K562 (cell line): ENCODE results near the gene RRAGD.

ENCODE experiments used
- HDAC6 ChIP-seq: IDR thresholded peaks from 2 replicates; pipeline ENCODE4 v1.6.1; 2012; ENCODE audit warnings: low read depth, mild to moderate bottlenecking, control low read depth, inconsistent platforms, low read length, moderate library complexity
- MAFF ChIP-seq: IDR thresholded peaks from 2 replicates; pipeline ENCODE4 v1.6.1; 2012; ENCODE audit warnings: low read length, improper control_type of control experiment
- NFE2 ChIP-seq: IDR thresholded peaks from 2 replicates; pipeline ENCODE4 v1.6.1; 2014; ENCODE audit warnings: antibody characterized with exemption, low read depth
- NFE2L1 ChIP-seq: fragments of 450-650 bp; IDR thresholded peaks from 2 replicates; pipeline ENCODE4 v1.6.1; 2016; ENCODE audit warnings: missing genetic modification characterization, low read depth, mild to moderate bottlenecking, missing compliant biosample characterization, moderate library complexity, borderline replicate concordance
- POLR2A ChIP-seq: fragments of 450-650 bp; conservative IDR thresholded peaks from 2 replicates; pipeline ENCODE4 v1.6.1; 2016
- TEAD4 ChIP-seq, 2 experiments: sonication (generic) in 1 of 2; formaldehyde crosslinking in 1 of 2; IDR thresholded peaks; 2 replicates each; pipeline versions ENCODE4 v1.6.1 to v1.8.0; 2012 to 2022; ENCODE audit warnings: borderline replicate concordance in 1 of 2, inconsistent platforms in 1 of 2, low read length in 1 of 2, mild to moderate bottlenecking in 1 of 2, missing genetic modification reagents in 1 of 2
- ZC3H11A ChIP-seq: IDR thresholded peaks from 2 replicates; pipeline ENCODE4 v1.6.1; 2012; ENCODE audit warnings: low read depth, low read length, improper control_type of control experiment
- ZFP1 ChIP-seq: fragments of 450-650 bp; formaldehyde crosslinking; IDR thresholded peaks from 2 replicates; pipeline ENCODE4 v1.4.0; 2020; ENCODE audit warnings: mild to moderate bottlenecking, mixed read lengths
- ZFP30 ChIP-seq: fragments of 250-450 bp; sonication (Bioruptor Pico); IDR thresholded peaks from 2 replicates; pipeline ENCODE4 v1.8.0; 2022; ENCODE audit warnings: moderate library complexity, mild to moderate bottlenecking, inconsistent platforms, borderline replicate concordance
- ZNF174 ChIP-seq: fragments of 250-450 bp; sonication (Bioruptor Pico); IDR thresholded peaks from 2 replicates; pipeline ENCODE4 v1.4.0; 2020; ENCODE audit warnings: mild to moderate bottlenecking
- ZNF212 ChIP-seq: fragments of 450-650 bp; formaldehyde crosslinking; IDR thresholded peaks from 2 replicates; pipeline ENCODE4 v1.4.0; 2020; ENCODE audit warnings: mild to moderate bottlenecking
- TF ChIP-seq, protein P1 (sequence below): fragments of 450-650 bp; formaldehyde crosslinking; IDR thresholded peaks from 2 replicates; pipeline ENCODE4 v1.4.0; 2020; ENCODE audit warnings: mild to moderate bottlenecking, moderate library complexity
- TF ChIP-seq, protein P2 (sequence below): fragments of 250-450 bp; sonication (Bioruptor Pico); IDR thresholded peaks from 2 replicates; pipeline ENCODE4 v1.4.0; 2020; ENCODE audit warnings: mild to moderate bottlenecking, moderate library complexity

DNA sequence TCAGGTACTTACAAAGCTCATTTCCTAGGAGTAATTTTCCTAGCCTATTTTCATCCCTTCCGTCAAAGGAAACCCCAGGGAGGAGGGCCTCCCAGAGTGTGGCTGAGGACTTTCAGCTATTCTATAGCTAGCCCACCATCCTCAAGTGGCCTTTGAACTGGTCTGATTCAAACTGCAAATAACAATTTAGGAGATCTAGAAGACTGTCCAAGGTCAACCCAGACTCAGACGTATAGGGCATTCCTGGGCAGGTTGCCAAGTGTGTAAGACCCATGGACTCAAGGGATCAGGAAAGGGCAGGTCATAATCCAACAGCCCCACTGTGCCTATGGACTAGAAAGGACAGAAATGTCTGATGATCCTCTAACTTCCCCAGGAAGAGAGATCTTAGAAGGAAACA, 2.1 kb upstream of the RRAGD start:
- no peak for TF ChIP-seq ZNF174 (CRISPR knock-in tag)
- no peak for TF ChIP-seq POLR2A
- TF ChIP-seq MAFF = no peak
- no peak for TF ChIP-seq NFE2
- no peak for TF ChIP-seq NFE2L1 (tag)
- TF ChIP-seq TEAD4 (IDR thresholded peaks at IDR 0.05; ENCODE audit: low read length) = no peak
- no peak for TF ChIP-seq TEAD4 (CRISPR knock-in tag; IDR thresholded peaks at IDR 0.05; ENCODE audit: borderline replicate concordance)
- TF ChIP-seq ZFP1 = no peak
- no peak for TF ChIP-seq ZFP30 (CRISPR knock-in tag)
- TF ChIP-seq, protein P1, sequence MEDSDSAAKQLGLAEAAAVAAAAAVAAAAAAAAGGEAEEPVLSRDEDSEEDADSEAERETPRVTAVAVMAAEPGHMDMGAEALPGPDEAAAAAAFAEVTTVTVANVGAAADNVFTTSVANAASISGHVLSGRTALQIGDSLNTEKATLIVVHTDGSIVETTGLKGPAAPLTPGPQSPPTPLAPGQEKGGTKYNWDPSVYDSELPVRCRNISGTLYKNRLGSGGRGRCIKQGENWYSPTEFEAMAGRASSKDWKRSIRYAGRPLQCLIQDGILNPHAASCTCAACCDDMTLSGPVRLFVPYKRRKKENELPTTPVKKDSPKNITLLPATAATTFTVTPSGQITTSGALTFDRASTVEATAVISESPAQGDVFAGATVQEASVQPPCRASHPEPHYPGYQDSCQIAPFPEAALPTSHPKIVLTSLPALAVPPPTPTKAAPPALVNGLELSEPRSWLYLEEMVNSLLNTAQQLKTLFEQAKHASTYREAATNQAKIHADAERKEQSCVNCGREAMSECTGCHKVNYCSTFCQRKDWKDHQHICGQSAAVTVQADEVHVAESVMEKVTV (CRISPR knock-in tag) = no peak
- TF ChIP-seq, protein P2, sequence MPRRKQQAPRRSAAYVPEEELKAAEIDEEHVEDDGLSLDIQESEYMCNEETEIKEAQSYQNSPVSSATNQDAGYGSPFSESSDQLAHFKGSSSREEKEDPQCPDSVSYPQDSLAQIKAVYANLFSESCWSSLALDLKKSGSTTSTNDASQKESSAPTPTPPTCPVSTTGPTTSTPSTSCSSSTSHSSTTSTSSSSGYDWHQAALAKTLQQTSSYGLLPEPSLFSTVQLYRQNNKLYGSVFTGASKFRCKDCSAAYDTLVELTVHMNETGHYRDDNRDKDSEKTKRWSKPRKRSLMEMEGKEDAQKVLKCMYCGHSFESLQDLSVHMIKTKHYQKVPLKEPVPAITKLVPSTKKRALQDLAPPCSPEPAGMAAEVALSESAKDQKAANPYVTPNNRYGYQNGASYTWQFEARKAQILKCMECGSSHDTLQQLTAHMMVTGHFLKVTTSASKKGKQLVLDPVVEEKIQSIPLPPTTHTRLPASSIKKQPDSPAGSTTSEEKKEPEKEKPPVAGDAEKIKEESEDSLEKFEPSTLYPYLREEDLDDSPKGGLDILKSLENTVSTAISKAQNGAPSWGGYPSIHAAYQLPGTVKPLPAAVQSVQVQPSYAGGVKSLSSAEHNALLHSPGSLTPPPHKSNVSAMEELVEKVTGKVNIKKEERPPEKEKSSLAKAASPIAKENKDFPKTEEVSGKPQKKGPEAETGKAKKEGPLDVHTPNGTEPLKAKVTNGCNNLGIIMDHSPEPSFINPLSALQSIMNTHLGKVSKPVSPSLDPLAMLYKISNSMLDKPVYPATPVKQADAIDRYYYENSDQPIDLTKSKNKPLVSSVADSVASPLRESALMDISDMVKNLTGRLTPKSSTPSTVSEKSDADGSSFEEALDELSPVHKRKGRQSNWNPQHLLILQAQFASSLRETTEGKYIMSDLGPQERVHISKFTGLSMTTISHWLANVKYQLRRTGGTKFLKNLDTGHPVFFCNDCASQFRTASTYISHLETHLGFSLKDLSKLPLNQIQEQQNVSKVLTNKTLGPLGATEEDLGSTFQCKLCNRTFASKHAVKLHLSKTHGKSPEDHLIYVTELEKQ (CRISPR knock-in tag) = no peak
- no peak for TF ChIP-seq ZNF212 (CRISPR knock-in tag)
- no peak for TF ChIP-seq HDAC6
- TF ChIP-seq ZC3H11A = no peak
